Head of caudate nucleus (tissue), 42 donors: ENCODE measurements around the gene KCNAB2.

Experiments used
- DNase-seq, 42 donors: peaks; one replicate each; pipeline versions ENCODE4 v3.0.0 to v3.0.0-alpha.2; 2020 to 2021; ENCODE audit warnings: mixed read lengths in 7 of 42
- intact Hi-C: fragments of 100-400 bp; cut with DNase I; formaldehyde crosslinking; loops from one replicate; pipeline ENCODE4 v1.15.0; 2022

KCNAB2 gene

GRCh38 chr1:6112690-6113005 is 67.0 kb downstream of the KCNAB2 start:
- no peak for DNase-seq
- intact Hi-C loops, result no loop called here

GRCh38 chr1:6113116-6113515 is 67.4 kb downstream of the KCNAB2 start:
- no peak for DNase-seq
- intact Hi-C loops, result no loop called here

GRCh38 chr1:6113745-6114144 is 68.1 kb downstream of the KCNAB2 start:
- intact Hi-C loops, result no loop called here
- DNase-seq, result peak in 1 of 42 donors; percentile 3

- intact Hi-C loops, result no loop called here
- DNase-seq, result no peak
Measured at GRCh38 chr1:6116137-6116536, 70.4 kb downstream of the KCNAB2 start.

- DNase-seq, result no peak
- intact Hi-C loops, result no loop called here
Measured at GRCh38 chr1:6117064-6117463, 71.4 kb downstream of the KCNAB2 start.

- intact Hi-C loops, result no loop called here
Measured at GRCh38 chr1:6117624-6118023, 71.9 kb downstream of the KCNAB2 start.

GRCh38 chr1:6118415-6118814 is 72.7 kb downstream of the KCNAB2 start:
- intact Hi-C loops, result no loop called here
- no peak for DNase-seq

More at GRCh38 chr1:6117624-6118023, 71.9 kb downstream of the KCNAB2 start:
- DNase-seq, result no peak

GRCh38 chr1:6121021-6121421 is 75.3 kb downstream of the KCNAB2 start:
- DNase-seq, result no peak
- intact Hi-C loops, result no loop called here

GRCh38 chr1:6121651-6122370 is 76.1 kb downstream of the KCNAB2 start:
- no peak for DNase-seq
- intact Hi-C loops, result no loop called here

- intact Hi-C loops, result no loop called here
- no peak for DNase-seq
Measured at GRCh38 chr1:6123083-6123482, 77.4 kb downstream of the KCNAB2 start.

GRCh38 chr1:6123816-6124215 is 78.1 kb downstream of the KCNAB2 start:
- DNase-seq, result no peak
- intact Hi-C loops, result no loop called here

GRCh38 chr1:6124341-6124740 is 78.7 kb downstream of the KCNAB2 start:
- no peak for DNase-seq

GRCh38 chr1:6124746-6125365 is 79.2 kb downstream of the KCNAB2 start:
- DNase-seq, result no peak
- intact Hi-C loops, result no loop called here

More at GRCh38 chr1:6124341-6124740, 78.7 kb downstream of the KCNAB2 start:
- intact Hi-C loops, result no loop called here

GRCh38 chr1:6125366-6125765 is 79.7 kb downstream of the KCNAB2 start:
- intact Hi-C loops, result no loop called here
- no peak for DNase-seq

GRCh38 chr1:6126028-6126427 is 80.3 kb downstream of the KCNAB2 start:
- DNase-seq, result no peak
- intact Hi-C loops, result no loop called here

- intact Hi-C loops, result no loop called here
- no peak for DNase-seq
Measured at GRCh38 chr1:6126521-6127067, 80.9 kb downstream of the KCNAB2 start.

GRCh38 chr1:6127587-6128163 is 82.0 kb downstream of the KCNAB2 start:
- intact Hi-C loops, result no loop called here

GRCh38 chr1:6128276-6129081 is 82.8 kb downstream of the KCNAB2 start:
- no peak for DNase-seq
- intact Hi-C loops, result no loop called here

More at GRCh38 chr1:6127587-6128163, 82.0 kb downstream of the KCNAB2 start:
- peak in 34 of 42 donors; percentile 15 to 74 (median 38) for DNase-seq

- no peak for DNase-seq
- intact Hi-C loops, result no loop called here
Measured at GRCh38 chr1:6129313-6129712, 83.6 kb downstream of the KCNAB2 start.

- intact Hi-C loops, result no loop called here
- DNase-seq, result no peak
Measured at GRCh38 chr1:6130036-6130435, 84.3 kb downstream of the KCNAB2 start.
